ENCODE measurements around the gene YTHDF1. TPM values are rescaled to one million over a fixed set of nuclear protein-coding genes. Genes with fewer than 3 reads are reported as not detected.
"Not testable (repeated sequence)": the region's sequence is repeated elsewhere in the genome, so short reads cannot be mapped to it uniquely, and the experiment has no call there.

The YTHDF1 gene
- polyA plus RNA-seq, 1 donor from 2014 or later = 36.9 TPM

GRCh38 chr20:63253065-63253437 lies 37.1 kb upstream of the YTHDF1 start:
- Histone ChIP-seq H3K79me2 (replicated peaks; ENCODE audit: insufficient read depth, low read length) (peaks cover 16% of the 10 kb centered on the region), H3K4me2 (ENCODE audit: low read length) (no peak overlapping the region), H3K9me3 (ENCODE audit: low read length) (no peaks in the 10 kb centered on the region), H2AFZ (ENCODE audit: low read depth, low read length) (no peak overlapping the region), H4K20me1 (ENCODE audit: insufficient read depth) (no peaks in the 10 kb centered on the region), H3F3A (ENCODE audit: insufficient read depth, low read length, poor library complexity, severe bottlenecking) (no peaks in the 10 kb centered on the region), H3K27me3 (ENCODE audit: insufficient read depth, low read depth, low read length) (peaks cover 19% of the 10 kb centered on the region), H3K27ac (ENCODE audit: low read length) (no peak overlapping the region), H3K9me2 (ENCODE audit: insufficient read depth, low read length) (no peaks in the 10 kb centered on the region), H3K36me3 (ENCODE audit: insufficient read depth, low read length) (no peaks in the 10 kb centered on the region), H3K9ac (ENCODE audit: low read length) (peak overlapping the region; percentile 23), H3K4me3 (ENCODE audit: low read length) (peak overlapping the region; percentile 60)
- TF ChIP-seq REST (IDR thresholded peaks at IDR 0.05; ENCODE audit: borderline replicate concordance) = no peak
- TF ChIP-seq SMC3 (conservative IDR thresholded peaks at IDR 0.05; ENCODE audit: poor library complexity) = no peak
- no peak for TF ChIP-seq EZH2 (IDR thresholded peaks at IDR 0.05; ENCODE audit: borderline replicate concordance, insufficient read depth, low read length, poor library complexity, severe bottlenecking)
- no peak for TF ChIP-seq RAD21 (conservative IDR thresholded peaks at IDR 0.05)
- no peak for TF ChIP-seq EP300 (conservative IDR thresholded peaks at IDR 0.05; ENCODE audit: poor library complexity, severe bottlenecking)

- H3K27ac ChIP-seq (ENCODE audit: low read length) = no peak overlapping the region
- no peaks in the 10 kb centered on the region for H3F3A ChIP-seq (ENCODE audit: insufficient read depth, low read length, poor library complexity, severe bottlenecking)
- H3K79me2 ChIP-seq (replicated peaks; ENCODE audit: insufficient read depth, low read length) = peaks cover 16% of the 10 kb centered on the region
- H3K4me3 ChIP-seq (ENCODE audit: low read length) = no peak overlapping the region
- no peaks in the 10 kb centered on the region for H3K36me3 ChIP-seq (ENCODE audit: insufficient read depth, low read length)
- H3K27me3 ChIP-seq (ENCODE audit: insufficient read depth, low read depth, low read length) = peaks cover 19% of the 10 kb centered on the region
- no peak overlapping the region for H3K4me2 ChIP-seq (ENCODE audit: low read length)
- no peak for TF ChIP-seq EP300 (conservative IDR thresholded peaks at IDR 0.05; ENCODE audit: poor library complexity, severe bottlenecking)
- no peak for TF ChIP-seq SMC3 (conservative IDR thresholded peaks at IDR 0.05; ENCODE audit: poor library complexity)
- no peak for TF ChIP-seq POLR2AphosphoS5 (IDR thresholded peaks at IDR 0.05)
- no peak for TF ChIP-seq RAD21 (conservative IDR thresholded peaks at IDR 0.05)
- no peak for TF ChIP-seq MXI1 (conservative IDR thresholded peaks at IDR 0.05; ENCODE audit: poor library complexity, severe bottlenecking)
- TF ChIP-seq REST (IDR thresholded peaks at IDR 0.05; ENCODE audit: borderline replicate concordance) = no peak
- TF ChIP-seq, protein P1, sequence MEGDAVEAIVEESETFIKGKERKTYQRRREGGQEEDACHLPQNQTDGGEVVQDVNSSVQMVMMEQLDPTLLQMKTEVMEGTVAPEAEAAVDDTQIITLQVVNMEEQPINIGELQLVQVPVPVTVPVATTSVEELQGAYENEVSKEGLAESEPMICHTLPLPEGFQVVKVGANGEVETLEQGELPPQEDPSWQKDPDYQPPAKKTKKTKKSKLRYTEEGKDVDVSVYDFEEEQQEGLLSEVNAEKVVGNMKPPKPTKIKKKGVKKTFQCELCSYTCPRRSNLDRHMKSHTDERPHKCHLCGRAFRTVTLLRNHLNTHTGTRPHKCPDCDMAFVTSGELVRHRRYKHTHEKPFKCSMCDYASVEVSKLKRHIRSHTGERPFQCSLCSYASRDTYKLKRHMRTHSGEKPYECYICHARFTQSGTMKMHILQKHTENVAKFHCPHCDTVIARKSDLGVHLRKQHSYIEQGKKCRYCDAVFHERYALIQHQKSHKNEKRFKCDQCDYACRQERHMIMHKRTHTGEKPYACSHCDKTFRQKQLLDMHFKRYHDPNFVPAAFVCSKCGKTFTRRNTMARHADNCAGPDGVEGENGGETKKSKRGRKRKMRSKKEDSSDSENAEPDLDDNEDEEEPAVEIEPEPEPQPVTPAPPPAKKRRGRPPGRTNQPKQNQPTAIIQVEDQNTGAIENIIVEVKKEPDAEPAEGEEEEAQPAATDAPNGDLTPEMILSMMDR (IDR thresholded peaks at IDR 0.05; ENCODE audit: poor library complexity, severe bottlenecking) = no peak
- TF ChIP-seq EZH2 (IDR thresholded peaks at IDR 0.05; ENCODE audit: borderline replicate concordance, insufficient read depth, low read length, poor library complexity, severe bottlenecking) = no peak
- TF ChIP-seq TAF1 (IDR thresholded peaks at IDR 0.05; ENCODE audit: low read depth) = no peak
- no peaks in the 10 kb centered on the region for H3K9me2 ChIP-seq (ENCODE audit: insufficient read depth, low read length)
- no peaks in the 10 kb centered on the region for H4K20me1 ChIP-seq (ENCODE audit: insufficient read depth)
- H2AFZ ChIP-seq (ENCODE audit: low read depth, low read length) = no peak overlapping the region
- H3K9me3 ChIP-seq (ENCODE audit: low read length) = no peaks in the 10 kb centered on the region
- no peak overlapping the region for H3K9ac ChIP-seq (ENCODE audit: low read length)
Observed at GRCh38 chr20:63252284-63252711, 36.4 kb upstream of the YTHDF1 start.

DNA sequence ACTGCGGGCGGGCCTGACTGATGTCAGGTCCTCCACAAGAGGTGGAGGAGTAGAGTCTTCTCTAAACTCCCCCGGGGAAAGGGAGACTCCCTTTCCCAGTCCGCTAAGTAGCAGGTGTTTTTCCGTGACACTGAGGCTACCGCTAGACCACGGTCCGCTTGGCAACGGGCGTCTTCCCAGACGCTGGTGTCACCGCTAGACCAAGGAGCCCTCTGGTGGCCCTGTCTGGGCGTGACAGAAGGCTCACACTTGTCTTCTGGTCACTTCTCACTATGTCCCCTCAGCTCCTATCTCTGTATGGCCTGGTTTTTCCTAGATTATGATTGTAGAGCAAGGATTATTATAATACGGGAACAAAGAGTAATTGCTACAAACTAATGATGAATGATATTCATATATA lies 35.4 kb upstream of the YTHDF1 start:
- not testable (repeated sequence) for H3F3A ChIP-seq (ENCODE audit: insufficient read depth, low read length, poor library complexity, severe bottlenecking); H3K36me3 ChIP-seq (ENCODE audit: insufficient read depth, low read length); H3K9me3 ChIP-seq (ENCODE audit: low read length); H3K4me3 ChIP-seq (ENCODE audit: low read length); H2AFZ ChIP-seq (ENCODE audit: low read depth, low read length); H3K9ac ChIP-seq (ENCODE audit: low read length); H3K27ac ChIP-seq (ENCODE audit: low read length); H3K9me2 ChIP-seq (ENCODE audit: insufficient read depth, low read length); H4K20me1 ChIP-seq (ENCODE audit: insufficient read depth); H3K4me2 ChIP-seq (ENCODE audit: low read length)
- H3K27me3 ChIP-seq (ENCODE audit: insufficient read depth, low read depth, low read length) = peaks cover 19% of the 10 kb centered on the region
- peaks cover 16% of the 10 kb centered on the region for H3K79me2 ChIP-seq (replicated peaks; ENCODE audit: insufficient read depth, low read length)

Measured in neural cell (in vitro differentiated cells).